LHCN-M2 (cell line): ENCODE results near the gene C19orf25. TPM values are rescaled to one million over a fixed set of nuclear protein-coding genes. Genes with fewer than 3 reads are reported as not detected.

Experiments
- DNase-seq: peaks from one replicate; pipeline ENCODE4 v3.0.0-alpha.2; 2012; ENCODE audit warnings: low read depth
- total RNA-seq: library from RNA; depleted of rRNA; stranded (reverse); fragments of >200 nt; gene quantifications from 2 replicates; pipeline ENCODE4 v1.2.3, GENCODE V29; 2014; rRNA removed

The C19orf25 gene
- total RNA-seq, 1 experiment from 2014 or later: 49.5 TPM

DNA sequence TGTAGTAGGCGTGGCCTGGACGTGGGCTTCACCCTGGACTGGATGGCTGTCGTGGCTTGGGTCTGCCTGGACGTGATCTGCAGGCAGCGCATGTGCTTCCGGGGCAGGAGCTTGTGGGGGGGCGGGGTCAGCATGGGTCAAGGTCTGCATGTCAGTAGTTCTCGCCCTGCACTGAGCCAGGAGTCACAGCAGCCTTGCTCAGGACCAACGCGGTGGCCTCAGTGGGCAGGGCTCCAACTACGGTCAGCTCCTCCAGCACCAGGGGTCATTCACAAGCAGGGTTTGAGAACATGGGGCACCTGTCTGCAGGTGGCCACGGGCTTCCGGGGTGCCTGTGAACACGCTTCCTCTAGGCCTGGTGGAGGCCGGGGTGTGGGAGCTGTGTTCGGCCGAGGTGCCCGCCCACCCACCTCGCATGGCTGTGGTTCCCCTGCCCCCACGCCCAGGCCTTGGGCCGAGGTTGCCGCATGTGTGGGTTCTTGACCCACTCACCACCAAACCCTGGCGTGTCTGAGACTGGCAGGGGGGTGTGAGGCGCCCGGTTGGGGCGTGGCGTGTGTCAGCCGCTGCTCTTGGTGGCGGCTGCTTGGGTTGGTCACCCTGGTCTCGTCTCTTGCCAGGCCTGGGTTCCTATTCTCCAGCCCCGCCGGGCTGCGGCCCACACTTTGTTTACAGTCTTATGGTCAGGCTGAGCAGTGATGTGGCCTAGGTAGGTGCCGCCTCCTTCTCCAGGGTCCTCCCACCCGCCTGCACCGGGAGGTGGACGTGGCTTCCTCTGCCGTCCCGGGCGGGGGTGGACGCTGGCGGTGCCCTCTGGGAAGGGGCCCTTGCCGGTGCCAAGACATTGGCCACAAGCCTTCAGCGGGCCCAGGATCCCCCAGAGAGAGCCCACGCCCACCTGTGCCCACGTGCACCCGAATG, 45.6 kb downstream of the C19orf25 start:
- DNase-seq: no peak

DNA sequence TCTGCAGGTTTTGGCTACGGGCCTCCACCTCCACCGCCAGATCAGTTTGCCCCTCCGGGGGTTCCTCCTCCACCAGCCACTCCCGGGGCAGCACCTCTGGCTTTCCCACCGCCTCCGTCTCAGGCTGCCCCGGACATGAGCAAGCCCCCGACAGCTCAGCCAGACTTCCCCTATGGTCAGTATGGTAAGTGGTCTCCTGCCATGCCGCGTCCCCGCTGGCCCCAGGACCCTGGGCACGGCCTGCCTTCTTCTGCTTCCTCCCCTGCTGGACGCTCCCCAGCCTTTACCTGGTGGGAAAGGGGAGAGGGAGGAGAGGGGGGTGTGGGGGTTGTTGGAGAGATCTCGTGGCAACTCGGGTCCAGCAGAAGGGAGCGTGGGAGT, 46.5 kb downstream of the C19orf25 start:
- DNase-seq: no peak

DNA sequence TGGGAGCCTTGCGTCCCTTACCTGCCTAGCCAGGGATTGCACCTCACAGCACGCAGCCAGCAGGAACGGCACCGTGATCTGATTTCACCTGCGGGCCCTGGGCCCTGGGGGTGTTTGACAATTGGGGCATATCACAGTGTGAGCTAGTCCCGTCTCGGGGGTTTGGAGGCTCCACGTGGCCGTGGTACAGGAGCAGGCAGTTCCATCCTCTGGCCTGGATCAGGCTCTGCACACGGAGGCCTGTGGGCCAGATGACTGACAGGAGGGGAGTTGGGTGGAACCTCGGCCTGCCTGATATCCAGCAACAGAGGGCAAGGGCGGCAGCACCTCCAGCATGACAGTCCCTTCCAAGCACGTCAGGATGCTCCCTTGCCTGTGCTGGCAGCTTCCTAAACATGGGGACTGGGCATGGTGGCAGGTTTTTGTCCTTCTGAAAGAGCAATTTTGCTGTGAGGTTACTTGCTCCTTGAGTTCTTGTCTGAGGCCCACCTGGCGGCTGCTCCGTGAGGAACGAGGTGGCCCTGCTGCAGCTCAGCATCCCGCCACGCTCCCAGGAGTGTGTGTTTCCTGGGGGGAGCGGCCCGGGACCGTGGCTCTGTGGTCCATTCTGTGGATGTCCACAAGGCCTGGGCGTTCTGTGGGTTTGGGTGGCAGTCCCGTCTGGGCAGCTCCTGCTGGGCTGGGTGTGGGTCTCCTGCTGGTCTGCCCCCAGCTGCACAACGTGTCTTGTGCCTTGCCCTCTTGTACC, 47.1 kb downstream of the C19orf25 start:
- no peak for DNase-seq

DNA sequence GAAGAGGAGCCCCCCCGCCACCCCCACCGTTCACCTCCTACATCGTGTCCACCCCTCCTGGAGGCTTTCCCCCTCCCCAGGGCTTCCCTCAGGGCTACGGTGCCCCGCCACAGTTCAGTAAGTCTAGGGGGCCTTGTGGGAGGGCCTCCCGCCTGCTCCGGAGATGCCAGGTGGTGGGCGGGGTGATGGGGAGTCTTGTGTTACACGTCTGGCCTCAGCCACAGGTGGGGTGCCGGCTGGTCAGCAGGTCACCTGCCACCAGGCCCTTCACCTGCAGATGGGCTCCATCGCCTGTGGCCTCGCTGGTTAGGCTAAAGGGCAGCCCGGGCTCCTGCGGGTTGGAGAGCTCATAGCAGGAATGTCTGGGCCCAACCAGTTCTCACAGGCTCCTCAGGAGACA, 48.8 kb downstream of the C19orf25 start:
- DNase-seq: no peak

DNA sequence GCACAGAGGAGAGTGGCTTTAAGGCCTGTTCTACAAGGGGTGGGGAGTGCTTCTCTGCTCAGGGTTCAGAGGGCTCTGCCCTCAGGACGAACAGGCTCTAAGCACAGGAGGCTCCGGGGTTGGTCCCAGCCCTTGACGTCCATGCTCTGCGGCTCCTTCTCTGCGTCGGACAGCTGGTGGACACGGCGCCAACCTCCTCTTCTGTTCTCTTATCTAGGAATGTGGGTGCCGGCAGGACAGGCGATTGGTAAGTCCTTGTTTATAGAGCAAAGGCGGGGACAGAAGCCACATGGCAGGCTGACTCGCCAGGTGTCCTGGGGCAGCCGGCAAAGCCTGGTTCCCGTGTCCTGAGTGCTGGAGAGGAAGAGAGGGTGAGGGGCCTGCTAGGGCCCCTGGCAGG, 49.3 kb downstream of the C19orf25 start:
- no peak for DNase-seq

DNA sequence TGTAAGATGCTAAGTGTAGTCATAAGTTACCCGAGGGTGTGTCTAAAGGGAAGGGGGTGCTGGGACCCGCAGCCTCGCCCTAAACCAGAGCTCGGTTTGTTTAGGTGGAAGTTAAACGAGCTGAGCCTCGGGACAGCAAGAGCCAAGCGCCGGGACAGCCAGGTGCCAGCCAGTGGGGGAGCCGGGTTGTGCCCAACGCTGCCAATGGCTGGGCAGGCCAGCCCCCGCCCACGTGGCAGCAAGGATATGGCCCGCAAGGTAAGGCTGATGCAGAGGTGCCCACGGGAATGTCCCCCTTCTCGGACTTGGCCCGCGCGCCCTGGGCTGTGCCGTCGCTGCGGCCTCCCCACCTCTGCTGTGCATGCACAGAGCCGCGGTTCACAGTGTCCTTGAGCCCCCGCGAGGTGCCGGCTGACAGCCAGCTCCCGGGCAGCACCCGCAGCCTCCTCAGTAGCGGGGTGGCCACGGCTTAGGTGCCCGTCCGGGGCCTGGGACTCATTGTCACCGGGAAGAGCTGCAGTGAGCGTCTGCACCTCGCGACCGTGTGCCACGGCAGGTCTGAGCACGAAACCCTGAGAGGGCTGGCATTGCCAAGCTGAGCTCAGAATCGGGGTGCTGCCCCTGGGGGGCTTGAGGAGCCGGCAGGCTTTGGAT, 50.1 kb downstream of the C19orf25 start:
- no peak for DNase-seq

DNA sequence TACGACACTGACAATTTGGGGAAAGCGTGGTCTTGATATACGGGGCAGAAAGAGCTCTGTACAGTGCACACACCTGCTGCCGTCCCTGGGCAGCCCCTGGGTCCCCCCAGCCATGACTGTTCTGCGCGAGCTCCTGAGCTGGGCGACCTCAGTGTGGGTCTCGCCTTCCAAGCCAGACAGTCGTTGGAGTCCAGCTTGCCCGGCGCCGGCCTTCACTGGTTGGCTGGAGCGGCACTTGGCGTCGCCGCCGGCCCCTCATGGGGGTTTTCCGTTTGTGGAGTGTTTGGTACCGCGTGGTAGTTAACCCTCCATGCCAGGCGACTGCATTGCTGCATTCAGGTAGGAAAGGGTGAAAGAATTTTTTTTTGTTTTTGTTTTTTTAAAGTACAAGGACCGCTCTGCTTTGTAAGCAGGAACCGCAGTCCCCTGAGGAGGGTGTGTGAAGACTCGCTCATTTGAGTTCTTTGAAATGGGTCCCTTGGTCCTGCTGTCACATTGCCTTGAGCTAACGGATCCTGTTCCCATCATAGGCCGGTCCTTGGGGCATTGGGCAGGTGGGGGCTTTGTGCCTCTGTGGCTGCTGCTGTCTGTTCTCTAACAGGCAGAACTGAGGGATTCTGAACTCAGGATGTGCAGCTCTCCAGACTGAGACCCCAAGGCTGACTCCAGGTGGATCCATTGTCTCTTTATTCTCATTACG, 51.6 kb downstream of the C19orf25 start:
- DNase-seq: no peak

DNA sequence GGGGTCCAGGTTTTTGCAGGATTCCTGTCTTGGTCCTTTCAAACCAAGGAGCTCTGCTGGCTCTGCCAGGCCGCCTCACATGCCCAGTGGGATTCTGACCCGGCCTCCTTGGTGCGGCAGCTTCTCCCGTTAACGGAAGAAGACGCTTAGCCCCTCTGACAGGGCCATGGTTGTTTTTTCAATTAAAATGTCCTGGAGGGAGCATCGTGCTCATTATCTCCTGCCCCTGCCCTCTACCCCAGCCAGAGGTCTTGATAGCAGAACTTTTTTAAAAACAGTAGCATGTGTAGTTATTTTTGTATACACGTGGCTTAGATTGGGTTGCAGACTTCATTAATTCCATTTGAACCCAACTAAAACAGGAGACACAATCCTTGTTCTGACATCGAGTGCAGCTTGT, 52.3 kb downstream of the C19orf25 start:
- no peak for DNase-seq

DNA sequence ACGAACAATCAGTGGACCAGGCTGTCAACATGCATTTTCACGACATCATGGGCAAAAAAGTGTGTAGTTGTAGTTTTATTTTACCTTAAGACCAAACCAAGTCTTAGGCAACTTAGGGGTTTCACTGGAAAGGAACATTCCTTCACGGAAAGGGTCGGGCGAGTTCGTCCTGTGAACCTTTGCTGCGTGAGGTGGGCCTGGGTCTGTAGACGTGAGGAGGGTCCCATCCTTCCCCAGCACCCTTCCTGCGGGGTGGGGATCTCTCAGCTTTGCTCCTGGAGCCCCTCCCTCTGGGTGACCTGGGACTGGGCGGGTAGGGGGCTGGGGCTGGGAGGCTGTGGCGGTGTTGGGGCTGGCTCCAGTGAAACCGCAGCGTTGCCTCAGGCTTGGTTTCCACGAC, 53.1 kb downstream of the C19orf25 start:
- DNase-seq: no peak

DNA sequence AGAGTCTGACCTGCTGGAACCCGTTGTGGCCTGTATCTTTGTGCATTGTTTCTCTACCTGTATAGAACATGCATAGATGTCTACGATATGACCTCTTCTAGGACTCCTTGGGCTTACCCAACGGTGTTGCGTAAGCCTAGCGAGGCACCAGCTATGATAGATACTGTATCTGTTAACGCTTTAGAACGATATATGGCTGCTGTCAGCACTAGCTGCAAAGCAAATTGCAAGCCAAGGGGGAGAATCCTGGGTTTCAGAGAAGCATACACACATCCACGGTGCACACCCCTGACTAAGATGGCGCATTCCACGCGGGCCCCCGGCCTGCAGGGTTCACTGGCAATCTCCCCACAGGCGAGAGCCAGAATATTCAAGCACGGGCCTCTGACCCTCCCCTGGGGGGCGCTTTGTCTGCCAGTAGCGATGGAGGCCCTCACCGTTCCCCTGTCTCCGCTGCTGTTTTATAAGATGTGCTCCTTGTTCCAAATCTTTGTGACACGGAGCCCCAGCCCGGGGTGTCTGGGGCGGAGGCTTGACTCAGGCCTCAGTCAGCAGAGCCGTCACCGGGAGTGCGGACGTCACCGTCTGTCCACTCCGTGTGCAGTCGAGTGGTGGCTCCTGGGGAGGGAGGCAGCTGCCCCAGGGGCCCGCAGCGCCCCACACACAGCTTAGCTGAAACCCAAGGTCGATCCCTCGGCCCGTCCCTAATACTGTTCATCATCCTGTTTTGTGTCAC, 53.7 kb downstream of the C19orf25 start:
- DNase-seq: no peak

DNA sequence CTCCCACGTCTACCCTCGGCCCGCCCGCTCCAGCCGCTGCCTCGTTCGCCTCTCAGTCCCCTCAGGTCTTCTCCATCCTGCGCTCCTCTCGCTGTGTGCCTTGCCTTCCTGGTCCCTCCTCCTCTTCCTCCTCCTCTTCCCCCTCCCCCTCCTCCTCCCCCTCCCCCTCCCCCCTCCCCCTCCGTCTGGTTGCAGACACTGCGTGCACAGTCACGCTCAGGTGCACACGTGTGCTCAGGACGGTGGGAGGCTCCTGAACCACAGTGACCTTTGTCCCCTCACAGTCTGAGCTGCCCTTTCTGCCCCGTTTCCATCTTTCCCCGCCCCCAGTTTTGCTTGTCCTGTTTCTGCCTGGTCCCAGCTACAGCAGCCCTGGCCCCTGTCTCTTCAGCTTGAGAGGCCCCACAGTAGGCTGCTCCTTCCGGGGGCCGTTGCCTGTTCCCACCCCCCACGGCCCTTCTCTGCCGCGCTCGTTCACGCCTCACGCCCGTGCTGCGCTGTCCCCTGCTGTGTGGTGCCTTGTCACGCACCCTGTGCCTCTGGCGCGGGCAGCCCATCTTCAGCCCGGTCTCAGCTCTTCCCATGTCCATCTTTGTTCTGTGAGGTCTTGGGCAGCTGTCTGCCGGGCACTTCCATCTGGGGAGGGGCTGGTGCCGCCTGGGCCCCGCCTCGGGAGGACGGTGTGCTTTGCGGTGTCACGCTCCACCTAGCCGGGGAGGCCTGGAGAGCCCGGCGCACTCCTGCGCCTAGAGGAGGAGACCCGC, 54.6 kb downstream of the C19orf25 start:
- no peak for DNase-seq

DNA sequence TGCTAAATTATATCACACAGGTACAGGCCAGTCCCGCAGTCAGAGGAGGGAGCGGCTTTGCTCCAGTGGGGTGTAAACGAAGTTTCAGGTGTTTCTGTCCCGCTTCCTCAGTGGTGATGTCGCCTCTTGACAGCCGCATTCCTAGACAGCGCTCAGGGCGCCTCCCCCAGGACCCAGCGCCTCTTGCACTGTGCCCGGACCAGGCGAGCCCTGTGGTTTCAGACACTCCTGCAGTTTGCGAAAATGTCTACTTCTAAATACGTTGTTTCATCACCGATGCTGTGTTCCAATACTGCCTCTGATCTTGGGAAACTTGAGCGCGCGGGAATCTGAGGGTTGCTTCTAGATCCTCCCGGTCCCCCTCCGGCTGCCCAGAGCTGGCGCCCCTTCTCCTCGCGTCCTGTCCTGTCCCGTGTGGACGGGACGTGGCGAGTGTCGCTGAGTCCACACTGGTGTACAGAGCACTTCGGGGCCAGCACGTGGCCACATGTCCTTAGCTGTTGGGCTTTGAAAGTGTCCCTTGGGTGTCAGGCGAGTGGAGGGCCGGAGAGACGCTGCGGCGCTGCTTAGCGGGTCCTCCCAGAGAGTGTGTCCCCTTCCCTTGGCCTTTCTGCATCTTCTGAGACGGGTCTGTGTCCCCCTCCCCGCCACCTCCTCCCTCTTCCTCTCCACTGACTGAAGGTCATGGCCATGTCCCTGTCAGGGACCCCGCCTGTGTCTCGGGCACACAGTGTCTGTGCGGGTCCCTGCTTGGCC, 55.4 kb downstream of the C19orf25 start:
- no peak for DNase-seq

Other genes with a start within 250 kb of the C19orf25 start
- gene CBARP, start 241.2 kb downstream of the C19orf25 start, total RNA-seq: 4.6 and 4.7 TPM in 2 replicates
- gene ATP5F1D, start 237.5 kb downstream of the C19orf25 start, total RNA-seq: 51.3 and 64.1 TPM in 2 replicates
- 12.6 and 15.6 TPM in 2 replicates for gene MIDN, start 230.6 kb downstream of the C19orf25 start, total RNA-seq
- 253 and 293 TPM in 2 replicates for gene CIRBP, start 209.9 kb downstream of the C19orf25 start, total RNA-seq
- gene FAM174C, start 203.7 kb downstream of the C19orf25 start, total RNA-seq: 51.8 and 64.4 TPM in 2 replicates
- 0.13 TPM in 1 of 2 replicates, not detected in the other for gene EFNA2, start 193.3 kb downstream of the C19orf25 start, total RNA-seq
- 99.3 and 139 TPM in 2 replicates for gene NDUFS7, start 95.3 kb downstream of the C19orf25 start, total RNA-seq
- gene GAMT, start 77.7 kb downstream of the C19orf25 start, total RNA-seq: 100 and 110 TPM in 2 replicates
- 74.4 and 82.1 TPM in 2 replicates for gene DAZAP1, start 71.6 kb downstream of the C19orf25 start, total RNA-seq
- gene RPS15, start 40.8 kb downstream of the C19orf25 start, total RNA-seq: 2,358 and 3,266 TPM in 2 replicates
- gene APC2, start 29.1 kb downstream of the C19orf25 start, total RNA-seq: 0.11 and 0.64 TPM in 2 replicates
- 3.3 and 5.4 TPM in 2 replicates for gene PCSK4, start 11.1 kb upstream of the C19orf25 start, total RNA-seq
- 1.5 and 2.1 TPM in 2 replicates for gene REEP6, start 12.0 kb upstream of the C19orf25 start, total RNA-seq
- 0.75 and 3.1 TPM in 2 replicates for gene ADAMTSL5, start 33.8 kb upstream of the C19orf25 start, total RNA-seq
- gene PLK5, start 44.9 kb upstream of the C19orf25 start, total RNA-seq: not detected in 2 replicates
- gene MEX3D, start 89.1 kb upstream of the C19orf25 start, total RNA-seq: 67.7 and 81.8 TPM in 2 replicates
- 174 and 191 TPM in 2 replicates for gene MBD3, start 113.7 kb upstream of the C19orf25 start, total RNA-seq
- gene UQCR11, start 126.2 kb upstream of the C19orf25 start, total RNA-seq: 59.9 and 60.0 TPM in 2 replicates
- gene TCF3, start 173.4 kb upstream of the C19orf25 start, total RNA-seq: 150 and 183 TPM in 2 replicates